Brain microvascular endothelial cell (primary cell): ENCODE measurements around the gene PPP2R3A.
"Not testable (repeated sequence)": the region's sequence is repeated elsewhere in the genome, so short reads cannot be mapped to it uniquely, and the experiment has no call there.

Experiments used
- DNase-seq: peaks from one replicate; pipeline ENCODE4 v3.0.0-alpha.2; 2020
- H3K27ac ChIP-seq: fragments of 250-450 bp; sonication (Bioruptor Pico); 2 replicates; pipeline ENCODE4 v1.5.1; 2020; ENCODE audit warnings: mild to moderate bottlenecking, moderate library complexity
- H3K27me3 ChIP-seq: fragments of 250-450 bp; sonication (Bioruptor Pico); replicated peaks from 2 replicates; pipeline ENCODE4 v1.5.1; 2020; ENCODE audit warnings: mild to moderate bottlenecking
- H3K36me3 ChIP-seq: fragments of 250-450 bp; sonication (Bioruptor Pico); replicated peaks from 2 replicates; pipeline ENCODE4 v1.5.1; 2020; ENCODE audit warnings: mild to moderate bottlenecking
- H3K4me3 ChIP-seq: 2 replicates; pipeline ENCODE4 v1.5.1; 2011; ENCODE audit warnings: low read depth, mild to moderate bottlenecking, control low read depth, low read length, moderate library complexity
- CTCF ChIP-seq: IDR thresholded peaks from 2 replicates; pipeline ENCODE4 v1.5.1; 2011; ENCODE audit warnings: low read depth, mild to moderate bottlenecking, moderate library complexity, low read length, control low read depth, inconsistent platforms; ENCODE audit errors: missing control alignments
- in situ Hi-C: cut with HindIII; loops from 2 replicates; pipeline ENCODE4 v1.10.0; 2017; ENCODE audit warnings: low sequenced_read_pairs, low pct_ligation_motif_present

Gene PPP2R3A

GRCh38 chr3:135930255-135930654 is 35.3 kb upstream of the PPP2R3A start:
- no peak for DNase-seq
- H3K27me3 ChIP-seq: no peaks in the 10 kb centered on the region
- no peak overlapping the region for H3K4me3 ChIP-seq
- H3K36me3 ChIP-seq: no peaks in the 10 kb centered on the region
- in situ Hi-C loops: no loop called here
- no peak overlapping the region for H3K27ac ChIP-seq
- no peak for TF ChIP-seq CTCF

GRCh38 chr3:135935171-135935570 is 30.4 kb upstream of the PPP2R3A start:
- H3K27me3 ChIP-seq, H3K4me3 ChIP-seq, in situ Hi-C loops, DNase-seq, H3K27ac ChIP-seq, H3K36me3 ChIP-seq: not testable (repeated sequence)

- in situ Hi-C loops, H3K4me3 ChIP-seq: not testable (repeated sequence)
Measured at GRCh38 chr3:135937766-135938165, 27.8 kb upstream of the PPP2R3A start.

GRCh38 chr3:135944831-135945230 is 20.7 kb upstream of the PPP2R3A start:
- peak; percentile 74 for DNase-seq
- no peak overlapping the region for H3K27ac ChIP-seq
- H3K27me3 ChIP-seq: no peaks in the 10 kb centered on the region
- in situ Hi-C loops: no loop called here
- H3K4me3 ChIP-seq: no peak overlapping the region
- no peaks in the 10 kb centered on the region for H3K36me3 ChIP-seq
- TF ChIP-seq CTCF: no peak

More at GRCh38 chr3:135937766-135938165, 27.8 kb upstream of the PPP2R3A start:
- not testable (repeated sequence) for H3K27me3 ChIP-seq, H3K36me3 ChIP-seq, DNase-seq, H3K27ac ChIP-seq

GRCh38 chr3:135950941-135951340 is 14.6 kb upstream of the PPP2R3A start:
- no peak overlapping the region for H3K27ac ChIP-seq
- no peaks in the 10 kb centered on the region for H3K27me3 ChIP-seq
- H3K4me3 ChIP-seq: no peak overlapping the region
- H3K36me3 ChIP-seq: no peaks in the 10 kb centered on the region
- TF ChIP-seq CTCF: no peak
- in situ Hi-C loops: no loop called here
- no peak for DNase-seq

- no peak for DNase-seq
- H3K4me3 ChIP-seq: no peak overlapping the region
- H3K27me3 ChIP-seq: no peaks in the 10 kb centered on the region
- H3K27ac ChIP-seq: no peak overlapping the region
- no peaks in the 10 kb centered on the region for H3K36me3 ChIP-seq
- no peak for TF ChIP-seq CTCF
- in situ Hi-C loops: no loop called here
Measured at GRCh38 chr3:135964160-135964955, 1.2 kb upstream of the PPP2R3A start.

- Histone ChIP-seq H3K36me3 (no peaks in the 10 kb centered on the region), H3K4me3 (peak overlapping the region; percentile 50), H3K27ac (no peak overlapping the region), H3K27me3 (no peaks in the 10 kb centered on the region)
- in situ Hi-C loops: no loop called here
- DNase-seq: peak; percentile 16
- no peak for TF ChIP-seq CTCF
Measured at GRCh38 chr3:135965129-135965505, 411 bp upstream of the PPP2R3A start.
